GM10847 (cell line): Measurements from ENCODE around the gene DRC1.

Source experiments
- POLR2A ChIP-seq: IDR thresholded peaks from 2 replicates; pipeline ENCODE4 v1.6.1; 2011; ENCODE audit not compliant: insufficient read length; ENCODE audit errors: extremely low read depth

Gene DRC1

GRCh38 chr2:26475832-26476501 is 74.2 kb downstream of the DRC1 start:
- TF ChIP-seq POLR2A, result no peak

DNA sequence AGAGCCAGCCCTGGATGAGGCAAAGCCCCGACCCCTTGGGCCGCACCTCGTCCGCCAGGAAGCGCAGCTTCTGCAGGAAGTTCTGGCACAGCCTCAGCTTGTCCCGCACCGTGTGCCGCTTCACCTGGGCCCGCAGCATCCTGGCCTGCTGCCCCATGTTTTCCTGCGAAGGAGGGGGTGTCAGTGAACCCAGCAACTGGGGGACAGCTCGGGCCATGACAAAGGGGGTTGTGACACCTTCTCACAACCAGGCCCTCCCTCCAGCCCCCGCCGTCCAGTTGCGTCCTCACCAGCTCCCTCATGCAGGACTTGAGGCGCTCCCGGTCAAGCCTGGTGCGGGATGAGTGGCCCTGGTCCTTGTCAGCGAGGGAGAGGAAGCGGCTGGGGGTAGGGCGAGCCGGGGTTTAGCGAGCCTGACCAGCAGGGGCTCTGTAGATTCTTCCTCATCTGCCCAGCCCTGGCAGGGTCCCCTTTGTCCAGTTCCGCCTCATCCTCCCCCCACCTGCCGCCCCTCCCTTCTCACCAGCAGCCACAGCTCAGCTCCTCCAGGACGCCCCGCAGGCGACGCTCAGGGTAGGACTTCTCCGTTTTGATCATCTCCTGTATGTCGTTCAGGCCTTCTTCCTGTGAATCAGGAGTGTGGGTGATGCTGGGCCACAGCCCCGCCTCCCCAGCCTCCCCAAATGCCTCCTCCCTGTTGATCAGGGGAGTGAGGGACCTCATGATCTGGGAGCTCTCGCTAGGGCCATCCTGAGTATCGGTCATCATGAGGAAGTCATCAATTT is 75.6 kb downstream of the DRC1 start:
- no peak for TF ChIP-seq POLR2A

GRCh38 chr2:26477911-26478253 is 76.2 kb downstream of the DRC1 start, which contains the start of gene OTOF:
OTOF (minus strand) TSS chr2:26478124.
- TF ChIP-seq POLR2A, result no peak

GRCh38 chr2:26478366-26478765 is 76.6 kb downstream of the DRC1 start:
- no peak for TF ChIP-seq POLR2A

GRCh38 chr2:26479131-26479788 is 77.5 kb downstream of the DRC1 start:
- TF ChIP-seq POLR2A, result no peak

- no peak for TF ChIP-seq POLR2A
These were observed 78.3 kb downstream of the DRC1 start for GRCh38 chr2:26479789-26480565.

DNA sequence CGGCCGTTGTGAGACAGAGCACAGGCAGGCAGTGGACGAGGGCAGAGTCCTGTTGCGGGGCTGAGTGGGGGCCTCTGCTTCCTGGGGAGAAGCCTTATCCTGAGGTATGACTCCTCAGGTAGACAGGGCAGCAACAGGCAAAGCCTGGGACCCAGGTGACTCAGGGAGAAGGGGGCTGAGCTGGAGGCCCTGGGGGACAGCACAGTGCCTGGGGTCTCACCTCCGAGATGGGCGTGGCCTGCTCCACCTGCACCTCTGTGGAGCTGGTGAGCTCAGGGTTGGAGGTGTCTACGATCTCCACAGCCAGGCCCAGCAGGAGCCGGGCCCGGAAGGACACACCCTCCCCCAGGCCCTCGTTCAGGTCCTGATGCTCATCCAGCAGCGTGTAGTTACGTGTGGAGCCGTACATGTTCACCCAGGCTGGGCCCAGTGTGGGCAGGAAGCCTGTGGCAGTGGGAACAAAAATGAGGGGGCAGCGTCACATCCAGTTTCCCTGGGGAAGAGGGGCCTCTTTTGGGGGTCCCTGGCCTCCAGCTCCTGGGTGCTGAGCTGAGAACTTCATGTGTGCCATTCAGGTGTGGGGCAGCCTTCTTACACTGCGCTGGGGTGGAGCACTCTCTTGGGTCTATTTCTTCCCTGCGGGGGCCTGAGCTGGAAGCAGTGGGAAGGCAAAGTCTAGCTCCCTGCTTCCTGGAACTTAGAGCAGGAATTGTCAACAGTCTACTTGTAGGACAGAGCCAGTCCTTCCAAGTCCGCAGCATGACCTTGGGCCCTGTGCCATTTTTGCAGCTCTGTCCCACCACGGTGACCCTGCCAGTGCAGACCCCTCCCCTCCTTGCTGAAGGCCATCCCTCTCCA is 79.1 kb downstream of the DRC1 start:
- no peak for TF ChIP-seq POLR2A

DNA sequence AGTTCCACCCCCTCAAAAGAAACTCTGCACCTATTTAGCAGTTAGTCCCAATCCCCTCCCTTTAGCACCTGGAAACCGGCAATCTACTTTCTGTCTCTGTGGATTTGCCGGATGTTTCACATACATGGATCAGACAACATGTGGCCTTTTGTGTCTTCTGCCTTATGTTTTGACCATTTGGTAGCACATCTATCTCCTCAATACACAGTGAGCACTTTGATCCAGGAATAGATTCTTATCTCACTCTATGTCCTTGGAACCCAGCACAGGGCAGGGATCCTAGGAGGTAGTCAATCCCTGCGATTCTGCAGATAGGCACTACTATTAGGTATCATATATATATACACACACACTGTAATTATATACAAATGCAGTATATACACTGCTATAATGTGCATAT is 80.0 kb downstream of the DRC1 start:
- TF ChIP-seq POLR2A, result no peak

- no peak for TF ChIP-seq POLR2A
These were observed 80.7 kb downstream of the DRC1 start for GRCh38 chr2:26482211-26483026.

- TF ChIP-seq POLR2A, result no peak
These were observed 81.3 kb downstream of the DRC1 start for GRCh38 chr2:26483027-26483326.

GRCh38 chr2:26483516-26483915 is 81.8 kb downstream of the DRC1 start:
- TF ChIP-seq POLR2A, result no peak

GRCh38 chr2:26483957-26484565 is 82.3 kb downstream of the DRC1 start:
- TF ChIP-seq POLR2A, result no peak

- TF ChIP-seq POLR2A, result no peak
These were observed 82.9 kb downstream of the DRC1 start for GRCh38 chr2:26484579-26484978.

- TF ChIP-seq POLR2A, result no peak
These were observed 83.4 kb downstream of the DRC1 start for GRCh38 chr2:26485099-26485498.
